Measurements from ENCODE around the gene LRRC1.

LRRC1 gene

GRCh38 chr6:53924821-53925422 is 130.1 kb downstream of the LRRC1 start:
- DNase-seq (ENCODE audit: low spot score), result no peak

- no peak for DNase-seq (ENCODE audit: low spot score)
These were observed 131.1 kb downstream of the LRRC1 start for GRCh38 chr6:53925891-53926290.

GRCh38 chr6:53926505-53926904 is 131.7 kb downstream of the LRRC1 start:
- DNase-seq (ENCODE audit: low spot score), result no peak

GRCh38 chr6:53928641-53929040 is 133.8 kb downstream of the LRRC1 start:
- no peak for DNase-seq (ENCODE audit: low spot score)

- DNase-seq (ENCODE audit: low spot score), result no peak
These were observed 134.4 kb downstream of the LRRC1 start for GRCh38 chr6:53929041-53929820.

GRCh38 chr6:53929821-53930120 is 135.0 kb downstream of the LRRC1 start:
- no peak for DNase-seq (ENCODE audit: low spot score)

GRCh38 chr6:53930330-53930729 is 135.5 kb downstream of the LRRC1 start:
- DNase-seq (ENCODE audit: low spot score), result no peak

GRCh38 chr6:53931086-53931485 is 136.3 kb downstream of the LRRC1 start:
- no peak for DNase-seq (ENCODE audit: low spot score)

- DNase-seq (ENCODE audit: low spot score), result no peak
These were observed 137.7 kb downstream of the LRRC1 start for GRCh38 chr6:53932516-53932915.

- no peak for DNase-seq (ENCODE audit: low spot score)
These were observed 139.2 kb downstream of the LRRC1 start for GRCh38 chr6:53934023-53934422.

GRCh38 chr6:53937461-53937860 is 142.7 kb downstream of the LRRC1 start:
- DNase-seq (ENCODE audit: low spot score), result no peak

- DNase-seq (ENCODE audit: low spot score), result no peak
These were observed 144.0 kb downstream of the LRRC1 start for GRCh38 chr6:53938810-53939209.

- no peak for DNase-seq (ENCODE audit: low spot score)
These were observed 145.0 kb downstream of the LRRC1 start for GRCh38 chr6:53939830-53940229.

- DNase-seq (ENCODE audit: low spot score), result no peak
These were observed 148.6 kb downstream of the LRRC1 start for GRCh38 chr6:53943395-53943794.

- no peak for DNase-seq (ENCODE audit: low spot score)
These were observed 149.3 kb downstream of the LRRC1 start for GRCh38 chr6:53944091-53944490.

- DNase-seq (ENCODE audit: low spot score), result no peak
These were observed 149.7 kb downstream of the LRRC1 start for GRCh38 chr6:53944543-53944942.

- no peak for DNase-seq (ENCODE audit: low spot score)
These were observed 151.1 kb downstream of the LRRC1 start for GRCh38 chr6:53945765-53946407.

- DNase-seq (ENCODE audit: low spot score), result no peak
These were observed 153.0 kb downstream of the LRRC1 start for GRCh38 chr6:53947780-53948179.

GRCh38 chr6:53951383-53951782 is 156.6 kb downstream of the LRRC1 start:
- DNase-seq (ENCODE audit: low spot score), result no peak

GRCh38 chr6:53956068-53956711 is 161.4 kb downstream of the LRRC1 start:
- no peak for DNase-seq (ENCODE audit: low spot score)

GRCh38 chr6:53956804-53957203 is 162.0 kb downstream of the LRRC1 start:
- no peak for DNase-seq (ENCODE audit: low spot score)

GRCh38 chr6:53959717-53960116 is 164.9 kb downstream of the LRRC1 start:
- no peak for DNase-seq (ENCODE audit: low spot score)

GRCh38 chr6:53960311-53960710 is 165.5 kb downstream of the LRRC1 start:
- no peak for DNase-seq (ENCODE audit: low spot score)

Data from CD4-positive, alpha-beta T cell treated with Interleukin-6 at 100 ng/mL for 8 hours (primary cell).